Trophoblast cell (in vitro differentiated cells and primary cell): ENCODE results near the gene CADPS2.

Experiments
- DNase-seq, 2 donors: peaks; one replicate each; pipeline ENCODE4 v3.0.0-alpha.2; 2016
- H2AFZ ChIP-seq: 2 replicates; pipeline ENCODE4 v1.6.1; 2013; ENCODE audit warnings: low read length, moderate library complexity, mild to moderate bottlenecking; ENCODE audit not compliant: insufficient read depth, poor library complexity
- H2AK5ac ChIP-seq: 2 replicates; pipeline ENCODE4 v1.6.1; 2013; ENCODE audit warnings: mild to moderate bottlenecking, low read length
- H2BK120ac ChIP-seq: 2 replicates; pipeline ENCODE4 v1.6.1; 2013; ENCODE audit warnings: low read length, mild to moderate bottlenecking, moderate library complexity; ENCODE audit not compliant: insufficient read depth, poor library complexity
- H2BK12ac ChIP-seq: 2 replicates; pipeline ENCODE4 v1.6.1; 2013; ENCODE audit warnings: mild to moderate bottlenecking, low read length, moderate library complexity
- H2BK5ac ChIP-seq: 2 replicates; pipeline ENCODE4 v1.6.1; 2013; ENCODE audit warnings: low read length, low read depth, moderate library complexity, mild to moderate bottlenecking; ENCODE audit not compliant: poor library complexity
- H3K14ac ChIP-seq: 2 replicates; pipeline ENCODE4 v1.6.1; 2013; ENCODE audit warnings: mild to moderate bottlenecking, low read length
- H3K18ac ChIP-seq: 2 replicates; pipeline ENCODE4 v1.6.1; 2013; ENCODE audit warnings: mild to moderate bottlenecking, low read length
- H3K23ac ChIP-seq: 2 replicates; pipeline ENCODE4 v1.6.1; 2013; ENCODE audit warnings: low read length
- H3K27ac ChIP-seq: 2 replicates; pipeline ENCODE4 v1.5.1; 2013; ENCODE audit warnings: low read depth, mild to moderate bottlenecking, inconsistent platforms, low read length, moderate library complexity
- H3K27me3 ChIP-seq: 2 replicates; pipeline ENCODE4 v1.6.1; 2013; ENCODE audit warnings: inconsistent platforms, mild to moderate bottlenecking, low read length, moderate library complexity; ENCODE audit not compliant: insufficient read depth
- H3K36me3 ChIP-seq, 2 experiments: 1 replicate in 1 of 2; 2 replicates in 1 of 2; pipeline ENCODE4 v1.6.1; 2013; ENCODE audit warnings: low read length in 2 of 2, mild to moderate bottlenecking in 2 of 2, moderate library complexity in 1 of 2; ENCODE audit not compliant: insufficient read depth in 2 of 2, control insufficient read depth in 1 of 2
- H3K4ac ChIP-seq: 2 replicates; pipeline ENCODE4 v1.6.1; 2013; ENCODE audit warnings: low read depth, mild to moderate bottlenecking, low read length, moderate library complexity
- H3K4me1 ChIP-seq, 2 experiments: 1 replicate in 1 of 2; 2 replicates in 1 of 2; pipeline ENCODE4 v1.6.1; 2013; ENCODE audit warnings: low read length in 2 of 2, mild to moderate bottlenecking in 2 of 2, moderate library complexity in 1 of 2; ENCODE audit not compliant: insufficient read depth in 2 of 2, control insufficient read depth in 1 of 2
- H3K4me2 ChIP-seq: 2 replicates; pipeline ENCODE4 v1.6.1; 2013; ENCODE audit warnings: inconsistent platforms, mild to moderate bottlenecking, low read length, moderate library complexity
- H3K4me3 ChIP-seq: 2 replicates; pipeline ENCODE4 v1.5.1; 2013; ENCODE audit warnings: mild to moderate bottlenecking, low read depth, low read length, inconsistent platforms
- H3K79me1 ChIP-seq: one replicate; pipeline ENCODE4 v1.6.1; 2013; ENCODE audit warnings: low read length
- H3K79me2 ChIP-seq: 2 replicates; pipeline ENCODE4 v1.6.1; 2013; ENCODE audit warnings: low read length, mild to moderate bottlenecking; ENCODE audit not compliant: control insufficient read depth, insufficient read depth, poor library complexity
- H3K9ac ChIP-seq: 2 replicates; pipeline ENCODE4 v1.6.1; 2013; ENCODE audit warnings: mild to moderate bottlenecking, low read length
- H3K9me3 ChIP-seq: 2 replicates; pipeline ENCODE4 v1.6.1; 2013; ENCODE audit warnings: low read depth, mild to moderate bottlenecking, control low read depth, inconsistent platforms, low read length; ENCODE audit not compliant: insufficient read depth
- H4K12ac ChIP-seq: 2 replicates; pipeline ENCODE4 v1.6.1; 2013; ENCODE audit warnings: low read depth, mild to moderate bottlenecking, low read length, moderate library complexity
- H4K8ac ChIP-seq: 2 replicates; pipeline ENCODE4 v1.6.1; 2013; ENCODE audit warnings: low read depth, mild to moderate bottlenecking, low read length, moderate library complexity
- H4K91ac ChIP-seq: one replicate; pipeline ENCODE4 v1.6.1; 2013; ENCODE audit warnings: low read depth, mild to moderate bottlenecking, low read length, moderate library complexity
- WGBS: extraction: QIAGEN DNeasy Blood & Tissue Kit; methylation state at CpG from one replicate; pipeline ENCODE4 v1.1.7; 2013; ENCODE audit warnings: missing lambda C conversion rate; ENCODE audit not compliant: insufficient read length, insufficient coverage; ENCODE audit errors: extremely low coverage; 5-methylcytosine and 5-hydroxymethylcytosine counted together

The CADPS2 gene

GRCh38 chr7:122632238-122632637, 254.0 kb downstream of the CADPS2 start:
- H2BK120ac ChIP-seq = no peak overlapping the region

GRCh38 chr7:122629412-122629953, 256.8 kb downstream of the CADPS2 start:
- no peaks in the 10 kb centered on the region for H3K9me3 ChIP-seq
- no peak overlapping the region for H2BK120ac ChIP-seq
- no peak overlapping the region for H3K4me2 ChIP-seq
- no peaks in the 10 kb centered on the region for H3K27me3 ChIP-seq
- H3K79me1 ChIP-seq = no peaks in the 10 kb centered on the region
- H3K14ac ChIP-seq = no peak overlapping the region
- H3K4me1 ChIP-seq = no peaks in the 10 kb centered on the region
- H3K27ac ChIP-seq = no peak overlapping the region
- no peak overlapping the region for H4K8ac ChIP-seq
- no peak overlapping the region for H3K18ac ChIP-seq
- no peak overlapping the region for H2AK5ac ChIP-seq
- H3K9ac ChIP-seq = no peak overlapping the region
- DNase-seq = no peak
- no peaks in the 10 kb centered on the region for H3K36me3 ChIP-seq
- no peak overlapping the region for H4K12ac ChIP-seq
- H3K4me3 ChIP-seq = no peak overlapping the region
- H2AFZ ChIP-seq = no peak overlapping the region
- no peak overlapping the region for H3K23ac ChIP-seq
- no peak overlapping the region for H2BK12ac ChIP-seq
- H3K4ac ChIP-seq = no peak overlapping the region
- no peak overlapping the region for H4K91ac ChIP-seq
- H3K79me2 ChIP-seq = no peaks in the 10 kb centered on the region
- no peak overlapping the region for H2BK5ac ChIP-seq

More at GRCh38 chr7:122632238-122632637, 254.0 kb downstream of the CADPS2 start:
- H3K23ac ChIP-seq = no peak overlapping the region
- no peak for DNase-seq
- H3K14ac ChIP-seq = no peak overlapping the region
- H2BK12ac ChIP-seq = no peak overlapping the region
- no peak overlapping the region for H3K4me2 ChIP-seq
- no peaks in the 10 kb centered on the region for H3K27me3 ChIP-seq
- no peak overlapping the region for H2AK5ac ChIP-seq
- no peak overlapping the region for H3K4me3 ChIP-seq
- H3K79me1 ChIP-seq = no peaks in the 10 kb centered on the region
- no peak overlapping the region for H3K18ac ChIP-seq
- H4K12ac ChIP-seq = no peak overlapping the region
- H3K9ac ChIP-seq = no peak overlapping the region
- no peak overlapping the region for H3K27ac ChIP-seq
- H3K4ac ChIP-seq = no peak overlapping the region
- H2BK5ac ChIP-seq = no peak overlapping the region
- no peaks in the 10 kb centered on the region for H3K36me3 ChIP-seq
- H2AFZ ChIP-seq = no peak overlapping the region
- no peak overlapping the region for H4K91ac ChIP-seq
- no peaks in the 10 kb centered on the region for H3K79me2 ChIP-seq
- no peaks in the 10 kb centered on the region for H3K9me3 ChIP-seq
- H3K4me1 ChIP-seq = no peaks in the 10 kb centered on the region
- no peak overlapping the region for H4K8ac ChIP-seq

- H3K9me3 ChIP-seq = no peaks in the 10 kb centered on the region
- H3K4me3 ChIP-seq = no peak overlapping the region
- no peak overlapping the region for H3K27ac ChIP-seq
- H4K91ac ChIP-seq = no peak overlapping the region
- H2BK5ac ChIP-seq = no peak overlapping the region
- H3K18ac ChIP-seq = no peak overlapping the region
- H3K23ac ChIP-seq = no peak overlapping the region
- H2AK5ac ChIP-seq = no peak overlapping the region
- no peaks in the 10 kb centered on the region for H3K79me1 ChIP-seq
- H4K8ac ChIP-seq = no peak overlapping the region
- no peak overlapping the region for H2BK120ac ChIP-seq
- no peaks in the 10 kb centered on the region for H3K27me3 ChIP-seq
- no peak overlapping the region for H3K4ac ChIP-seq
- H3K36me3 ChIP-seq = no peaks in the 10 kb centered on the region
- no peak overlapping the region for H2BK12ac ChIP-seq
- H3K4me1 ChIP-seq = no peaks in the 10 kb centered on the region
- H4K12ac ChIP-seq = no peak overlapping the region
- H2AFZ ChIP-seq = no peak overlapping the region
- H3K4me2 ChIP-seq = no peak overlapping the region
- H3K9ac ChIP-seq = no peak overlapping the region
- no CpG with 5 or more reads among the region's 5 CpGs for WGBS
- no peaks in the 10 kb centered on the region for H3K79me2 ChIP-seq
- no peak for DNase-seq
- H3K14ac ChIP-seq = no peak overlapping the region
Measured at GRCh38 chr7:122628651-122629411, 257.4 kb downstream of the CADPS2 start.

- H3K4me3 ChIP-seq = no peak overlapping the region
- no peak for DNase-seq
Measured at GRCh38 chr7:122626785-122627184, 259.5 kb downstream of the CADPS2 start.

More at GRCh38 chr7:122626785-122627184, 259.5 kb downstream of the CADPS2 start:
- WGBS = no CpG with 5 or more reads among the region's 3 CpGs
- no peaks in the 10 kb centered on the region for H3K4me1 ChIP-seq
- no peak overlapping the region for H4K91ac ChIP-seq
- no peak overlapping the region for H4K12ac ChIP-seq
- H3K14ac ChIP-seq = no peak overlapping the region
- no peak overlapping the region for H3K4me2 ChIP-seq
- H3K27ac ChIP-seq = no peak overlapping the region
- H2BK120ac ChIP-seq = no peak overlapping the region
- no peaks in the 10 kb centered on the region for H3K79me2 ChIP-seq
- H3K18ac ChIP-seq = no peak overlapping the region
- H4K8ac ChIP-seq = no peak overlapping the region
- H2AFZ ChIP-seq = no peak overlapping the region
- no peaks in the 10 kb centered on the region for H3K27me3 ChIP-seq
- no peaks in the 10 kb centered on the region for H3K36me3 ChIP-seq
- H3K4ac ChIP-seq = no peak overlapping the region
- H3K9ac ChIP-seq = no peak overlapping the region
- no peak overlapping the region for H3K23ac ChIP-seq
- H3K9me3 ChIP-seq = no peaks in the 10 kb centered on the region
- H2BK12ac ChIP-seq = no peak overlapping the region
- H2BK5ac ChIP-seq = no peak overlapping the region
- H2AK5ac ChIP-seq = no peak overlapping the region
- H3K79me1 ChIP-seq = no peaks in the 10 kb centered on the region
